GM23248 (cell line): Measurements from ENCODE around the gene PNPLA1.

Experiments used
- EZH2 ChIP-seq: fragments of 200-600 bp; sonication (generic); IDR thresholded peaks from 2 replicates; pipeline ENCODE4 v1.6.1; 2018; ENCODE audit warnings: antibody characterized with exemption, mild to moderate bottlenecking; ENCODE audit not compliant: insufficient read depth, poor library complexity, severe bottlenecking
- EZH2phosphoT487 ChIP-seq: fragments of 200-600 bp; sonication (generic); IDR thresholded peaks from 2 replicates; pipeline ENCODE4 v1.6.1; 2018; ENCODE audit warnings: antibody characterized with exemption, moderate library complexity, mild to moderate bottlenecking, low read depth; ENCODE audit not compliant: insufficient read depth

- TF ChIP-seq EZH2 (no peak), EZH2phosphoT487 (no peak)
These were observed 26.4 kb downstream of the PNPLA1 start for GRCh38 chr6:36296240-36296639.
